ENCODE measurements around the gene TIMM44. TPM values are rescaled to one million over a fixed set of nuclear protein-coding genes. Genes with fewer than 3 reads are reported as not detected.

TIMM44 gene, protein sequence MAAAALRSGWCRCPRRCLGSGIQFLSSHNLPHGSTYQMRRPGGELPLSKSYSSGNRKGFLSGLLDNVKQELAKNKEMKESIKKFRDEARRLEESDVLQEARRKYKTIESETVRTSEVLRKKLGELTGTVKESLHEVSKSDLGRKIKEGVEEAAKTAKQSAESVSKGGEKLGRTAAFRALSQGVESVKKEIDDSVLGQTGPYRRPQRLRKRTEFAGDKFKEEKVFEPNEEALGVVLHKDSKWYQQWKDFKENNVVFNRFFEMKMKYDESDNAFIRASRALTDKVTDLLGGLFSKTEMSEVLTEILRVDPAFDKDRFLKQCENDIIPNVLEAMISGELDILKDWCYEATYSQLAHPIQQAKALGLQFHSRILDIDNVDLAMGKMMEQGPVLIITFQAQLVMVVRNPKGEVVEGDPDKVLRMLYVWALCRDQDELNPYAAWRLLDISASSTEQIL
- 633 TPM for polyA plus RNA-seq (2012; ENCODE audit: insufficient read length, low read depth)

DNA sequence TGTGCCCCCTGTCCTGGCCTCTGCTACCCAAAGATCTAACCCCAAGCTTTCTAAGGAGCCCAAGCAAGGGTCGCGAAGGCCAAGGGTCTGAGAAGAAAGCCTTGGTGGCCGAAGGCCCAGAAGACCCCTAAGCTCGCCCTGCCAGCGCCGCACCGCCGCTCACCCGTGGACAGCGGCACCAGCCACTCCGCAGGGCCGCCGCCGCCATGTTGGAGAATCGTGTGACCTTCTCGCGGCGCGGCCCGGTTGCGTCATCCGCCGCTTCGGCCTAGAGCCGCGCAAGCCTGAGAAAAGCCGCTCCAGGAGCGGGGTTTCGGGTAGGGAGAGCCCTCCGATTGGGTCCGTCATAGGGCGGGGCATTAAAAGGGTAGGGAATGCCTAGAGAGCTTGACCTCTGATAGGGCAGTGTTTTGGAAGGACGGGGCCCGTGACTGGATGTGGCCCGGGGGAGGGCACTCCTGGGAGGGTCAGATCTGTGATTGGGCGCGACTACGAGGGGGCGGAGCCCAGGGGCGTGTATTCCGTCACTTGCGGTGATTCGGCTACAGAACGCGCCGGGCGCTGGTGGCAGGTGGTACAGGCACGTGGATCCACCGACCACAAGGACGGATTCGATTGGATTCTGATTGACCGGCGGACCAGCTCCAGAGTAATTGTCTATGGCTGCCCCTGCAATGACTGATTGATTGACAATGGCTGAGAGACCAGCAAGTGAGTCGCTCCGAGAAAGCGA, at the start of gene TIMM44:
TIMM44 (minus strand) TSS at position 223 of the 733 bp plus-strand sequence; CDS start at position 208, 15 bp downstream.
- peak; percentile 78 for TF ChIP-seq FOXP2 (optimal IDR thresholded peaks at IDR 0.05; ENCODE audit: borderline replicate concordance, extremely low read depth, extremely low read length, insufficient read depth)
- TF ChIP-seq TAF1 (IDR thresholded peaks at IDR 0.05; ENCODE audit: borderline replicate concordance, insufficient read depth, low read length), result peak; percentile 99
- TF ChIP-seq, protein P1, sequence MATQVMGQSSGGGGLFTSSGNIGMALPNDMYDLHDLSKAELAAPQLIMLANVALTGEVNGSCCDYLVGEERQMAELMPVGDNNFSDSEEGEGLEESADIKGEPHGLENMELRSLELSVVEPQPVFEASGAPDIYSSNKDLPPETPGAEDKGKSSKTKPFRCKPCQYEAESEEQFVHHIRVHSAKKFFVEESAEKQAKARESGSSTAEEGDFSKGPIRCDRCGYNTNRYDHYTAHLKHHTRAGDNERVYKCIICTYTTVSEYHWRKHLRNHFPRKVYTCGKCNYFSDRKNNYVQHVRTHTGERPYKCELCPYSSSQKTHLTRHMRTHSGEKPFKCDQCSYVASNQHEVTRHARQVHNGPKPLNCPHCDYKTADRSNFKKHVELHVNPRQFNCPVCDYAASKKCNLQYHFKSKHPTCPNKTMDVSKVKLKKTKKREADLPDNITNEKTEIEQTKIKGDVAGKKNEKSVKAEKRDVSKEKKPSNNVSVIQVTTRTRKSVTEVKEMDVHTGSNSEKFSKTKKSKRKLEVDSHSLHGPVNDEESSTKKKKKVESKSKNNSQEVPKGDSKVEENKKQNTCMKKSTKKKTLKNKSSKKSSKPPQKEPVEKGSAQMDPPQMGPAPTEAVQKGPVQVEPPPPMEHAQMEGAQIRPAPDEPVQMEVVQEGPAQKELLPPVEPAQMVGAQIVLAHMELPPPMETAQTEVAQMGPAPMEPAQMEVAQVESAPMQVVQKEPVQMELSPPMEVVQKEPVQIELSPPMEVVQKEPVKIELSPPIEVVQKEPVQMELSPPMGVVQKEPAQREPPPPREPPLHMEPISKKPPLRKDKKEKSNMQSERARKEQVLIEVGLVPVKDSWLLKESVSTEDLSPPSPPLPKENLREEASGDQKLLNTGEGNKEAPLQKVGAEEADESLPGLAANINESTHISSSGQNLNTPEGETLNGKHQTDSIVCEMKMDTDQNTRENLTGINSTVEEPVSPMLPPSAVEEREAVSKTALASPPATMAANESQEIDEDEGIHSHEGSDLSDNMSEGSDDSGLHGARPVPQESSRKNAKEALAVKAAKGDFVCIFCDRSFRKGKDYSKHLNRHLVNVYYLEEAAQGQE (IDR thresholded peaks at IDR 0.05; ENCODE audit: insufficient read depth in 1 of 2, low read depth in 2 of 2, low read length in 2 of 2), result peak; percentile 65 to 83; a peak in 3 of 4 replicates
- TF ChIP-seq POLR2AphosphoS5 (IDR thresholded peaks at IDR 0.05; ENCODE audit: low read depth, low read length), result peak; percentile 98
- peak; percentile 94; the same call in 1 of the 2 replicates for TF ChIP-seq SIN3A (IDR thresholded peaks at IDR 0.05; ENCODE audit: borderline replicate concordance, insufficient read depth, low read length)

DNA sequence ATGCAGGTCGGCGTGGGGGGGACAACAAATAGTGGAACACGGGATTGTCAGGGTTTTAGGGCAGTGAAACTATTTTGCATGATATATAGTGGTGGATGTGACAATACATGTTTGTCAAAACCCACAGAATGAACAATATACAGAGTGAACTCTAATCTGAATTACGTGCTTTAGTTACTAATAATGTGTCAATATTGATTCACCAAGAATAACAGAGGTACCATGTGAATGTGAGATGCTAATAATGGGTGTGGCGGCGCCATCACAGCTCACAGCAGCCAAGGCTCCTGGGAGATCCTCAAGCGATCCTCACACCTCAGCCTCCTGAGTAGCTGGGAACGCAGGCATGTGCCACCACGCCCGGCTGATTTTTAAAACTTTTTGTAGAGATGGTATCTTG, 49.1 kb upstream of the TIMM44 start:
- TF ChIP-seq TAF1 (IDR thresholded peaks at IDR 0.05; ENCODE audit: borderline replicate concordance, insufficient read depth, low read length) (no peak), SIN3A (IDR thresholded peaks at IDR 0.05; ENCODE audit: borderline replicate concordance, insufficient read depth, low read length) (no peak), POLR2AphosphoS5 (IDR thresholded peaks at IDR 0.05; ENCODE audit: low read depth, low read length) (no peak), FOXP2 (optimal IDR thresholded peaks at IDR 0.05; ENCODE audit: borderline replicate concordance, extremely low read depth, extremely low read length, insufficient read depth) (no peak)
- TF ChIP-seq, protein P1 (IDR thresholded peaks at IDR 0.05; ENCODE audit: insufficient read depth in 1 of 2, low read depth in 2 of 2, low read length in 2 of 2), result no peak

DNA sequence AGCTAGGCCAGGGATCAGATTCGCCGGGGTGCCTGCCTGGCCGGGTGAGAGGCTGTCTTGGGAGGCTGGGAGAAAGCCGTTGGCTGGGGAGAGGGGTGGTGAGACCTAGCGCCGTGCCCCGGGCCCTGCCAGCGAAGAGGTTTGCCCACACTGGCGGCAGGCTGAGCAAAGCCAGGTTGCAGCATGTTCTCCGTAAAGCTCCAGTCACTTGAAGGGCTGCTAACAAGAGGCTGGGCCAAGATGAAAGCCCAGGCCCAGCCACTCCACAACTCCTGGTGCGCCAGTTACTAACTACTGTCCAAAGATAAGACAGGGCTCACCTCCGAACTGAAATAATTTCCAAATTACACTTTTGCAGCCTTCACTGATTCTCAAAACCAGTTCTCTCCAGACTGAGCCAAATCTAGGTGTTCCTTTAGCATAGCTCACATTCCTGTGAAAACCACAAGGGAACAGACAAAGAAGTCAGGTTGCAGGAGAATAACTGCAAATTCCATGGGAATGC, 45.7 kb upstream of the TIMM44 start:
- no peak for TF ChIP-seq FOXP2 (optimal IDR thresholded peaks at IDR 0.05; ENCODE audit: borderline replicate concordance, extremely low read depth, extremely low read length, insufficient read depth)
- TF ChIP-seq, protein P1 (IDR thresholded peaks at IDR 0.05; ENCODE audit: insufficient read depth in 1 of 2, low read depth in 2 of 2, low read length in 2 of 2), result no peak
- no peak for TF ChIP-seq SIN3A (IDR thresholded peaks at IDR 0.05; ENCODE audit: borderline replicate concordance, insufficient read depth, low read length)
- no peak for TF ChIP-seq POLR2AphosphoS5 (IDR thresholded peaks at IDR 0.05; ENCODE audit: low read depth, low read length)
- no peak for TF ChIP-seq TAF1 (IDR thresholded peaks at IDR 0.05; ENCODE audit: borderline replicate concordance, insufficient read depth, low read length)

DNA sequence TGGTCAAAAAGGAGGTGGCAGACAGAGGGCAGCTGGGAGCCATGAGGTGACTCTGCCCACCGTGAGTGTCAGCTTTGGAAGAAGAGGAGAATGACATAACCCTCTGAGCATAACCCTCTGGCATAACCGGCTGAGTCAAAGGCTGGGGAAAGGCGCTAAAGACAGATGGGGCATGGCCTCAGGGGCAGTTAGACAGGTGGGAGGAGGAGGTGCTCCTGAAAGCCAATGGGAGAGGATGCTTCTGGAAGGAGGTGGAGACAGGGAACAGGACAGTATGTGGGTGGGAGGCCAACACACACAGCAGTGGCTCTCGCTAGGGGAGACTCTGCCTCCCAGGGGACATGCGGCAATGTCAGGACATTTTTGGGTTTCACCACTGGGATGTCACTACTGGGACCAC, 44.8 kb upstream of the TIMM44 start:
- TF ChIP-seq, protein P1 (IDR thresholded peaks at IDR 0.05; ENCODE audit: insufficient read depth in 1 of 2, low read depth in 2 of 2, low read length in 2 of 2), result no peak
